Peyer's patch (tissue), 4 donors: Measurements from ENCODE around the gene MAGI3.

Experiments
- CTCF ChIP-seq, 6 experiments: fragments of 450-650 bp in 4 of 6; fragments of 200-600 bp in 2 of 6; sonication (generic) in 1 of 6; IDR thresholded peaks; one replicate each; pipeline ENCODE4 v1.5.1; 2017 to 2019; ENCODE audit warnings: antibody characterized with exemption in 6 of 6, mild to moderate bottlenecking in 3 of 6, moderate library complexity in 1 of 6
- POLR2A ChIP-seq, 2 donors: fragments of 450-650 bp; IDR thresholded peaks; one replicate each; pipeline ENCODE4 v1.5.1; 2017; ENCODE audit warnings: antibody characterized with exemption in 2 of 2, mild to moderate bottlenecking in 2 of 2, moderate library complexity in 2 of 2

- TF ChIP-seq CTCF (IDR thresholded peaks at IDR 0.05) (no peak), POLR2A (IDR thresholded peaks at IDR 0.05) (no peak)
Measured at GRCh38 chr1:113647164-113647563, 256.8 kb downstream of the MAGI3 start.
